ENCODE data around the gene CALHM2. TPM values are rescaled to one million over a fixed set of nuclear protein-coding genes. Genes with fewer than 3 reads are reported as not detected.

CALHM2 gene, protein sequence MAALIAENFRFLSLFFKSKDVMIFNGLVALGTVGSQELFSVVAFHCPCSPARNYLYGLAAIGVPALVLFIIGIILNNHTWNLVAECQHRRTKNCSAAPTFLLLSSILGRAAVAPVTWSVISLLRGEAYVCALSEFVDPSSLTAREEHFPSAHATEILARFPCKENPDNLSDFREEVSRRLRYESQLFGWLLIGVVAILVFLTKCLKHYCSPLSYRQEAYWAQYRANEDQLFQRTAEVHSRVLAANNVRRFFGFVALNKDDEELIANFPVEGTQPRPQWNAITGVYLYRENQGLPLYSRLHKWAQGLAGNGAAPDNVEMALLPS
- total RNA-seq: 23.7 and 25.1 TPM in 2 replicates

GRCh38 chr10:103451831-103452505 is at the start of gene CALHM2:
TSS of gene CALHM2 (minus strand) at chr10:103452370. CDS start at chr10:103449941, 2,429 bp downstream.

DNA sequence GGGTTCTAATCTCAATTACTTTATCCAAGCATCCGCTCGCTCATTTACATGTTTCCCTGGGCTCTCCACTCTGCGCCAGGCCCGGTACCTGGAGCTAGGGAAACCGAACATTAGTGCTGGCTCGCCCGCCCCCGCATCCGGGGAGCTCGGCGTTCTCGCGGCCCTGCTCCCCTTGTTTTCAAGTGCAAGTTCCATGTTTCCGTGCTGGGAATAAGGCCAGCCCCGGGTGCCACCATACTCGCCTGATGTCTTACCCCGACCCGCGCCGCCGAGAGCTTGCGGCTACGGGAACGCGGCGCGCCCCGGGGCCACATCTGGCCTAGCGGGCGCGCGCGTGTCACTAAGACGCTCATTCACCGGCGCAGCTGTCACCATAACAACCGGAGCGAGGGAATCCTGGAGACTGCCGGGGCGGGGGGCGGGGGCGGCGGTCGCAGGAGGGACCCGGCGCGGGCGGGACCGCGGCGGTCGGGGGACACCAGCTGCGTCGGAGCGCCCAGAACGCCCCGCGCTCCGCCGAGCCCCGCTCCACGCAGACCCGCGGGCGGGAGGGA is 41.3 kb upstream of the CALHM2 start, which contains the start of gene NEURL1:
Gene NEURL1 (plus strand): TSS at position 344 of the 554 bp plus-strand sequence. CDS start 683 bp downstream, outside the sequence.

GRCh38 chr10:103479135-103479534 is 27.0 kb upstream of the CALHM2 start, which contains the start of gene CALHM3:
TSS of gene CALHM3 (minus strand) at chr10:103479240. CDS start at chr10:103479032, 208 bp downstream.

GRCh38 chr10:103458720-103459119 is 6.5 kb upstream of the CALHM2 start, which contains the start of gene CALHM1:
TSS of gene CALHM1 (minus strand) at chr10:103458900. CDS start at chr10:103458751, 149 bp downstream.

Other genes with a start within 250 kb of the CALHM2 start
- not detected in 2 replicates for gene RPEL1, start 206.5 kb downstream of the CALHM2 start, total RNA-seq
- gene INA, start 175.2 kb downstream of the CALHM2 start, total RNA-seq: 3.5 and 6.2 TPM in 2 replicates
- 6.0 and 9.8 TPM in 2 replicates for gene PCGF6, start 101.2 kb downstream of the CALHM2 start, total RNA-seq
- 2.3 and 3.9 TPM in 2 replicates for gene TAF5, start 84.4 kb downstream of the CALHM2 start, total RNA-seq
- 145 and 240 TPM in 2 replicates for gene ATP5MK, start 55.9 kb downstream of the CALHM2 start, total RNA-seq
- gene PDCD11, start 55.7 kb downstream of the CALHM2 start, total RNA-seq: 23.6 and 29.6 TPM in 2 replicates
- gene CALHM1, start 6.5 kb upstream of the CALHM2 start, total RNA-seq: not detected in 2 replicates
- 0.22 and 0.39 TPM in 2 replicates for gene CALHM3, start 26.9 kb upstream of the CALHM2 start, total RNA-seq
- gene NEURL1, start 41.3 kb upstream of the CALHM2 start, total RNA-seq: 5.5 and 10.0 TPM in 2 replicates